HG03565 (cell line): ENCODE measurements around the gene KATNBL1.
A peak's percentile ranks its signal among the peaks of the same experiment; 100 is the strongest.

Source experiments
- ATAC-seq: cut with Tn5 transposase; IDR thresholded peaks from one replicate; pipeline ENCODE4 v1.9.1; 2021; ENCODE audit warnings: mild to moderate bottlenecking, moderate library complexity; ENCODE audit not compliant: unreplicated experiment

The KATNBL1 gene

DNA sequence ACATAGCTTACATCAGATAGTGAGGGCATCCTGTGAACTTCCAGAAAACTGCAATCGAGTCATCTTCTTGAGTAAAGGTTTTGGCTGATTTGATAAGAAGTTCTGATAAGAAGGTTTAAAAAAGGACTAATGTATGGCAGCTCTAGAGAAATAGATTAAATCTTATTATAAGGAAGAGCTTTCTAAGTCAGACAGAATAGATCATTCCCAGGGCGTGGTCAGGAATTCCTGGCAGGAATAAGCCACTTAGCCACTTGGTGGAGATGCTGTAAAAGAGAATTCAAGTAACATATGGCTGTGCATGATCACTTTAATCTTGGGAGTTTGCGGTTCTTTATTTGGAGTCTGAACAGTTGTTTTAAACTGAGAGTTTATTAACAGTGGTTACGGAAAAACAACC, 90.6 kb downstream of the KATNBL1 start:
- no peak for ATAC-seq

- no peak for ATAC-seq
Measured at GRCh38 chr15:34116620-34117019, 93.3 kb downstream of the KATNBL1 start.

DNA sequence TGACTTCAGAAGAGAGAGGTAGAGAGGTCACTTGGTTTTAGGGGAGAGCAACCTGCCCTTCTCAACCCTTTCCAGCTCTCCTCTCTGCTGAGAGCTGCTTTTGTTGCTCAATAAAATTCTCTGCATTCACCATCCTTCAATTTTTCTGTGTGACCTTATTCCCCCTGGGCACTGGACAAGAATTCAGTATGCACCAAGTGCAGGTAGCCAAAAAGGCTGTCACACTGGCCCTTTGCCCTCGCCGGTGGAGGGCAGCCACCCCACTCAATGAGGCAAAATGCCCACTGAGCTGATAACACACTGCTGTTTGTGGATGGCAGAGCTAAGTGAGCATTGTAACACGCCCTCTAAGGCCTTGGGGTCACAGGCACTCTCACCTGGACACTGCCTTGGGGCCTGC, 95.2 kb downstream of the KATNBL1 start:
- ATAC-seq = no peak

DNA sequence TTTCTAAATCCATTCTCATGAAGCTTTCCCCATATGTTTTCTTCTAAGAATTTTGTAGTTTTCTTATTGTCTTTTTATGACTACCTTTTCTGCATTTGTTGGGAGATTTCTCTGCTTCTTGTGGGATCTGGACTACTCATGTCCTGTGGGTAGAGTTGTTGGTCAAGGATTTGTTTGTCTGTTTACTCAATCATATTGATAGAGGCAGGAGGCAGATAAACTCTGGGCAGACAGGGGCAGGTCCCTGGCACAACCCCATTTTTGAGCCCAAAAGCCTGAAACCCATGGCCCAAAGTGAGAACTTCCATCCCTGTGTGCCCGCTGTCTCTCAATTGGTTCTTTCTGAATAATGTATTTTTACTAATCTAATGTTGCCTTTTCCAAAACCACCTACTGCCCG, 95.7 kb downstream of the KATNBL1 start:
- ATAC-seq = no peak

DNA sequence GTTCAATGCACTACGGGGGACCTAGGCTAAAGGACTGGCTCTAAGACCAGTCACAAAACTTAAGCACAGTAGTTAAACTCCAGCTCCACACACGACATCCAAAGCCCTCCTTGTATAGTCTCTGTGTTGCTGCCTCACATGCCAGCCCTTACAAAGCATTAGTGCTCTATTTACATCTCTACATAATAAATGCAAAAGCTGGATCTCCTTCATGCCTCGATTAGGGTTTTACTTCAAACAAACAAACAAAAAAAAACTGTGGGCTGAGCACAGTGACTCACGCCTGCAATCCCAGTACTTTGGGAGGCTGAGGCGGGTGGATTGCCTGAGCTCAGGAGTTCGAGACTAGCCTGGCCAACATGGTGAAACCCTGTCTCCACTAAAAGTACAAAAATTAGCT, 98.4 kb downstream of the KATNBL1 start:
- no peak for ATAC-seq

GRCh38 chr15:34109797-34110663, 99.9 kb downstream of the KATNBL1 start:
- no peak for ATAC-seq

- ATAC-seq = no peak
Measured at GRCh38 chr15:34107315-34107714, 102.6 kb downstream of the KATNBL1 start.

DNA sequence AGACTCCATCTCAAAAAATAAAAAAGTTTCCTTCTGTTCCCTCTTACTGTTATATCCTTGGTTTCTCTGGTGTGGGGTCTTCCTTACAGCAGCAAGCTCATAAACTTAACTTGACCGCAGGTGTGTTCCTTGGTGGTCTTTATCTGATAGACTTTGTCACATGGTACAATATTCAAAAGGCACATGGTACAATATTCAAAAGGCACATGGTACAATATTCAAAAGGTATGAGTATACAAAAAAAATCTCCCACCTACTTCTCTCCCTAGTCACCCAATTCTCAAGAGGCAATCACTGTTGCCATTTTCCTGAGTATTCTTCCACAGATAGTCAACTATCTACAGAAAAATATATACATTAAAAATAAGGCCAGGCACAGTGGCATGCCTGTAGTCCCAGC, 103.5 kb downstream of the KATNBL1 start:
- no peak for ATAC-seq

- no peak for ATAC-seq
Measured at GRCh38 chr15:34102175-34102925, 107.5 kb downstream of the KATNBL1 start.

- peak; percentile 92 for ATAC-seq
Measured at GRCh38 chr15:34101366-34102174, 108.3 kb downstream of the KATNBL1 start, which contains the start of the genes EMC7 and PGBD4. EMC7 (minus strand) TSS chr15:34101862; CDS start chr15:34101839, 23 bp downstream. PGBD4 (plus strand) TSS chr15:34102083; CDS start chr15:34102532, 449 bp downstream.

DNA sequence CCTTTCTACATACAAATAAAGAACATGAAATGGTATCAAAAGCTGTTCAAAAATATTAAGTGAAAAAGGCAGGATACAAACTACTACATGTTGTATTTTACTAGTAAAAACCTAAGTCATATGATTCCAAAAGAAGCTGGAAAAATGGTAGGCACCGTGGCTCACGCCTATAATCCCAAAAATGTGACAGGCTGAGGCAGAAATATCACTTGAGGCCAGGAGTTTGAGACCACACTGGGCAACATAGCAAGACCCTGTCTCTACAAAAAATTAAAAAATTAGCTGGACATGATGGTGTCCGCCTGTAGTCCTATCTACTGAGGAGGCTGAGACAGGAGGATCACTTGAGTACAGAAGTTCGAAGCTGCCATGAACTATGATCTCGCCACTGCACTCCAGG, 110.0 kb downstream of the KATNBL1 start:
- no peak for ATAC-seq
